OCI-LY7 (cell line): Measurements from ENCODE around the gene KRT81.

Experiments
- CTCF ChIP-seq: fragments of 200-600 bp; sonication (generic); conservative IDR thresholded peaks from 2 replicates; pipeline ENCODE4 v1.5.1; 2014; ENCODE audit warnings: mild to moderate bottlenecking, antibody characterized with exemption, low read length, moderate library complexity, mixed read lengths
- EZH2phosphoT487 ChIP-seq: fragments of 200-600 bp; sonication (generic); IDR thresholded peaks from 2 replicates; pipeline ENCODE4 v1.6.1; 2018; ENCODE audit warnings: low read depth, borderline replicate concordance, mild to moderate bottlenecking, mixed run types, antibody characterized with exemption, low read length, moderate library complexity, mixed read lengths

GRCh38 chr12:52294803-52295202 lies 3.5 kb upstream of the KRT81 start:
- no peak for TF ChIP-seq CTCF
- no peak for TF ChIP-seq EZH2phosphoT487
